Neural cell (in vitro differentiated cells): ENCODE results near the gene ZNF205. TPM values are rescaled to one million over a fixed set of nuclear protein-coding genes. Genes with fewer than 3 reads are reported as not detected.
A peak's percentile ranks its signal among the peaks of the same experiment; 100 is the strongest.

ENCODE experiments used
- H2AFZ ChIP-seq: fragments of 200-600, 300-800 bp; sonication (generic), shearing (Covaris generic); 2 replicates; pipeline ENCODE4 v1.6.0; 2014; ENCODE audit warnings: low read depth, mild to moderate bottlenecking, antibody characterized with exemption, low read length, moderate library complexity
- H3F3A ChIP-seq: fragments of 200-600 bp; shearing (Covaris generic); 2 replicates; pipeline ENCODE4 v1.6.1; 2016; ENCODE audit warnings: mild to moderate bottlenecking, moderate library complexity, mixed read lengths, antibody characterized with exemption, low read length; ENCODE audit not compliant: insufficient read depth, poor library complexity, severe bottlenecking
- H3K27ac ChIP-seq: fragments of 200-600, 300-800 bp; sonication (generic), shearing (Covaris generic); 2 replicates; pipeline ENCODE4 v1.5.1; 2014; ENCODE audit warnings: mild to moderate bottlenecking, low read length, moderate library complexity
- H3K27me3 ChIP-seq: fragments of 300-800, 200-600 bp; sonication (generic), shearing (Covaris generic); 2 replicates; pipeline ENCODE4 v1.6.0; 2014; ENCODE audit warnings: mild to moderate bottlenecking, low read depth, low read length, moderate library complexity; ENCODE audit not compliant: insufficient read depth
- H3K36me3 ChIP-seq: fragments of 300-800, 200-600 bp; sonication (generic), shearing (Covaris generic); 2 replicates; pipeline ENCODE4 v1.5.1; 2014; ENCODE audit warnings: mild to moderate bottlenecking, antibody characterized with exemption, low read length, moderate library complexity; ENCODE audit not compliant: insufficient read depth
- H3K4me2 ChIP-seq: fragments of 300-800, 200-600 bp; sonication (generic), shearing (Covaris generic); 2 replicates; pipeline ENCODE4 v1.6.0; 2014; ENCODE audit warnings: mild to moderate bottlenecking, low read length
- H3K4me3 ChIP-seq: fragments of 300-800, 200-600 bp; sonication (generic), shearing (Covaris generic); 2 replicates; pipeline ENCODE4 v1.5.1; 2014; ENCODE audit warnings: mild to moderate bottlenecking, low read length, moderate library complexity
- H3K79me2 ChIP-seq: fragments of 200-600 bp; shearing (Covaris generic); replicated peaks from 2 replicates; pipeline ENCODE4 v1.6.0; 2014; ENCODE audit warnings: mild to moderate bottlenecking, low read length, moderate library complexity; ENCODE audit not compliant: insufficient read depth
- H3K9ac ChIP-seq: fragments of 300-800, 200-600 bp; sonication (generic), shearing (Covaris generic); 2 replicates; pipeline ENCODE4 v1.6.1; 2016; ENCODE audit warnings: mild to moderate bottlenecking, low read length, mixed read lengths
- H3K9me2 ChIP-seq: fragments of 200-600 bp; shearing (Covaris generic); 2 replicates; pipeline ENCODE4 v1.6.1; 2016; ENCODE audit warnings: mild to moderate bottlenecking, low read length, mixed read lengths; ENCODE audit not compliant: insufficient read depth
- H3K9me3 ChIP-seq: fragments of 200-600, 300-800 bp; sonication (generic), shearing (Covaris generic); 2 replicates; pipeline ENCODE4 v1.6.1; 2016; ENCODE audit warnings: mild to moderate bottlenecking, mixed run types, low read length, moderate library complexity, mixed read lengths
- H4K20me1 ChIP-seq: fragments of 200-600 bp; shearing (Covaris generic); 2 replicates; pipeline ENCODE4 v1.6.1; 2016; ENCODE audit warnings: mild to moderate bottlenecking, mixed run types; ENCODE audit not compliant: insufficient read depth
- EP300 ChIP-seq: fragments of 450-650 bp; conservative IDR thresholded peaks from 2 replicates; pipeline ENCODE4 v1.6.1; 2014; ENCODE audit warnings: antibody characterized with exemption, mild to moderate bottlenecking, moderate library complexity; ENCODE audit not compliant: poor library complexity, severe bottlenecking
- EZH2 ChIP-seq: fragments of 200-600, 300-800 bp; shearing (Covaris generic), sonication (generic); IDR thresholded peaks from 2 replicates; pipeline ENCODE4 v1.6.1; 2014; ENCODE audit warnings: antibody characterized with exemption, low read length, borderline replicate concordance, mild to moderate bottlenecking; ENCODE audit not compliant: insufficient read depth, poor library complexity, severe bottlenecking
- MXI1 ChIP-seq: fragments of 450-650 bp; conservative IDR thresholded peaks from 2 replicates; pipeline ENCODE4 v1.6.1; 2014; ENCODE audit warnings: antibody characterized with exemption, mild to moderate bottlenecking; ENCODE audit not compliant: poor library complexity, severe bottlenecking
- POLR2AphosphoS5 ChIP-seq: IDR thresholded peaks from 2 replicates; pipeline ENCODE4 v1.6.1; 2012
- RAD21 ChIP-seq: fragments of 450-650 bp; conservative IDR thresholded peaks from 2 replicates; pipeline ENCODE4 v1.6.1; 2014; ENCODE audit warnings: antibody characterized with exemption, mild to moderate bottlenecking, moderate library complexity
- REST ChIP-seq: IDR thresholded peaks from 2 replicates; pipeline ENCODE4 v1.6.1; 2012; ENCODE audit warnings: borderline replicate concordance
- SMC3 ChIP-seq: fragments of 450-650 bp; conservative IDR thresholded peaks from 2 replicates; pipeline ENCODE4 v1.6.1; 2014; ENCODE audit warnings: antibody characterized with exemption, mild to moderate bottlenecking, moderate library complexity; ENCODE audit not compliant: poor library complexity
- TAF1 ChIP-seq: IDR thresholded peaks from 2 replicates; pipeline ENCODE4 v1.6.1; 2012; ENCODE audit warnings: low read depth
- polyA plus RNA-seq: library from polyadenylated mRNA; depleted of rRNA; stranded (reverse); fragments of >200 nt; gene quantifications from 2 replicates; pipeline ENCODE4 v1.2.3, GENCODE V29; 2014
- TF ChIP-seq, protein P1 (sequence below): fragments of 450-650 bp; IDR thresholded peaks from 2 replicates; pipeline ENCODE4 v1.5.1; 2014; ENCODE audit warnings: antibody characterized with exemption, mild to moderate bottlenecking, moderate library complexity; ENCODE audit not compliant: poor library complexity, severe bottlenecking

Gene ZNF205
- polyA plus RNA-seq, 1 donor from 2014 or later, result 30.0 TPM

DNA sequence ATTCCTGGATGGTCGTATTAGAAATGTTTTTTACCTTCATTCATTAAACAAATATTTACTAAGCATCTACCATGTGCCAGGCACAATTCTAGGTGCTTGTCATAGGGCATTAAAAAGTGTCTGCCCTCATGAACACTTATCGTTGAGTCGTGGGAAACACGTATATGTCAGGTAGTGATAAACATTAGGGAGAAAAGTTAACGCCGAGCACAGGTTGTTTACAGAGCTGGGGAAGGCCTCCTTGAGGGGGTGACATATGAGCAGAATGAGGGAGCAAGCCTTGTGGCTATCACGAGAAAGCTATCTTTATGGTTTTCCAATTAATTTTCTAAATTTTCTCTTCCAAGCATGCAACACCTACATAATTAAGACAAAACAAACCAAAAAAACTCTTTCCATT is 21.5 kb downstream of the ZNF205 start:
- Histone ChIP-seq H3K79me2 (peaks cover 32% of the 10 kb centered on the region), H3K27ac (peak overlapping the region; percentile 100), H2AFZ (peak overlapping the region; percentile 75)

DNA sequence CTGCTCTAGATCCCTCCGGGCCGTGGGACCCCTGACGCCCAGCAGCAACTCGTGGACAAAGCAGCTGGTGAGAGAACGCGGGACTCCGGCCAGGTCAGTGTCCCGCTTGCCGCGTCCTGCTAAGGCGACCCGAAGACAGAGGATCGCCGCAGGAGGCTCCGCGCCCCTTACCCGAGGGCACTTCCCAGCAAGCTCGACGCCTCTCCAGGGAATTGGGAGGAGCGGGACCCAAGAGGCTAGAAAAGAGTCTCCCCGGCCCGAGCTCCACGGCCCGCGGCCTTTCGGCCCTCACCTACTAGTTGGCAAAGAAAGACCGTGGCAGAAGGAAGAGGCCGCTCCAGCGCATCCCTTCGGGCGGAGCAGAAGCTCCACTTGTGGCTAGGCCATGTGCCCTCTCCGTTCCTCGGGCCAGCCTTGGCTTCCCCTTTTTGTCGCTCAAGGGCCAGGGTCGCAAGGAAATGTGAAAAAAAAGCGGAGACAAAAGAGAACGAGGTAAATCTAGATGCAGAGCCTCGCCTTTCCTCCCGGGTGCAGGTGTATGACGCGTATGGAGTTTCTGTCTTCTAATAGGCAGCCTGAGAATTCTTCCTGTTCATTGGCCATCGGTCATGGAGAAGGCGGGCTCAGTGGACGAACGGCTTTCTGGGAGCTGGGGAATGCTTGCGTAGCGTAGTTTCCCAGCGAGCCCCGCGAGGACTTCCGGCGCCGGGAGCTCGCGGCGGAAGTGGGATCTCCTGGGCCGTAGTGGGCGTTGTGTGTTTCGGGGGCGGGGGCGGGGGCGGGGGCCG is 22.1 kb downstream of the ZNF205 start, which contains the start of gene ZNF213:
Gene ZNF213, plus strand, starts transcription at position 692 of the 788 bp plus-strand sequence. CDS start 2,252 bp downstream, outside the sequence.
- no peaks in the 10 kb centered on the region for H3K27me3 ChIP-seq
- peak within 1 kb of the TSS; percentile 83 for H3K4me3 ChIP-seq
- H3K27ac ChIP-seq, result peak within 1 kb of the TSS; percentile 100
- peak within 1 kb of the TSS; percentile 75 for H2AFZ ChIP-seq
- peaks cover 32% of the 10 kb centered on the region for H3K79me2 ChIP-seq
- H3K9ac ChIP-seq, result peak within 1 kb of the TSS; percentile 100
- H3K36me3 ChIP-seq, result no peaks in the 10 kb centered on the region
- no peaks in the 10 kb centered on the region for H3K9me3 ChIP-seq
- H4K20me1 ChIP-seq, result no peaks in the 10 kb centered on the region
- H3F3A ChIP-seq, result no peaks in the 10 kb centered on the region
- H3K9me2 ChIP-seq, result no peaks in the 10 kb centered on the region
- peak within 1 kb of the TSS; percentile 97 for H3K4me2 ChIP-seq
- peak; percentile 53 for TF ChIP-seq MXI1
- TF ChIP-seq REST, result peak; percentile 91
- peak; percentile 55 for TF ChIP-seq EP300
- no peak for TF ChIP-seq RAD21
- TF ChIP-seq, protein P1, sequence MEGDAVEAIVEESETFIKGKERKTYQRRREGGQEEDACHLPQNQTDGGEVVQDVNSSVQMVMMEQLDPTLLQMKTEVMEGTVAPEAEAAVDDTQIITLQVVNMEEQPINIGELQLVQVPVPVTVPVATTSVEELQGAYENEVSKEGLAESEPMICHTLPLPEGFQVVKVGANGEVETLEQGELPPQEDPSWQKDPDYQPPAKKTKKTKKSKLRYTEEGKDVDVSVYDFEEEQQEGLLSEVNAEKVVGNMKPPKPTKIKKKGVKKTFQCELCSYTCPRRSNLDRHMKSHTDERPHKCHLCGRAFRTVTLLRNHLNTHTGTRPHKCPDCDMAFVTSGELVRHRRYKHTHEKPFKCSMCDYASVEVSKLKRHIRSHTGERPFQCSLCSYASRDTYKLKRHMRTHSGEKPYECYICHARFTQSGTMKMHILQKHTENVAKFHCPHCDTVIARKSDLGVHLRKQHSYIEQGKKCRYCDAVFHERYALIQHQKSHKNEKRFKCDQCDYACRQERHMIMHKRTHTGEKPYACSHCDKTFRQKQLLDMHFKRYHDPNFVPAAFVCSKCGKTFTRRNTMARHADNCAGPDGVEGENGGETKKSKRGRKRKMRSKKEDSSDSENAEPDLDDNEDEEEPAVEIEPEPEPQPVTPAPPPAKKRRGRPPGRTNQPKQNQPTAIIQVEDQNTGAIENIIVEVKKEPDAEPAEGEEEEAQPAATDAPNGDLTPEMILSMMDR, result no peak
- TF ChIP-seq SMC3, result no peak

More for the DNA sequence above, 21.5 kb downstream of the ZNF205 start:
- Histone ChIP-seq H3K9ac (peak overlapping the region; percentile 100), H3K4me2 (peak overlapping the region; percentile 97), H3K9me2 (no peaks in the 10 kb centered on the region), H3K27me3 (no peaks in the 10 kb centered on the region), H3K9me3 (no peaks in the 10 kb centered on the region), H4K20me1 (no peaks in the 10 kb centered on the region), H3F3A (no peaks in the 10 kb centered on the region), H3K4me3 (peak overlapping the region; percentile 83), H3K36me3 (no peaks in the 10 kb centered on the region)
- TF ChIP-seq POLR2AphosphoS5, result no peak
- no peak for TF ChIP-seq REST
- no peak for TF ChIP-seq SMC3
- no peak for TF ChIP-seq EZH2
- no peak for TF ChIP-seq RAD21
- TF ChIP-seq, protein P1, result no peak
- TF ChIP-seq MXI1, result no peak
- no peak for TF ChIP-seq TAF1
- TF ChIP-seq EP300, result no peak
